GM12878 (cell line): ENCODE results near the gene PRKG1. TPM values are rescaled to one million over a fixed set of nuclear protein-coding genes. Genes with fewer than 3 reads are reported as not detected.

Experiments used
- ATAC-seq: fragments of 200-7000 bp; cut with Tn5 transposase; 3 replicates; pipeline ENCODE4 v1.9.1; 2020; ENCODE audit warnings: mild to moderate bottlenecking, moderate library complexity
- BruUV-seq: library from RNA; stranded (reverse); fragments of 400-500 nt; replicated peaks from 2 replicates; lab custom pipeline; 2021; lab: Mats Ljungman, UMichigan
- CTCF ChIA-PET: fragments of 300-600 bp; sonication (Branson Sonifier 250); formaldehyde crosslinking; extraction: SDS; loops from one replicate; lab custom pipeline; 2021; ENCODE audit warnings: inconsistent platforms; lab: Yijun Ruan, JAX
- POLR2A ChIA-PET: fragments of 350-600 bp; formaldehyde crosslinking; extraction: SDS; loops from one replicate; lab custom pipeline; 2021; ENCODE audit warnings: inconsistent platforms; lab: Charles Lee
- RAD21 ChIA-PET: fragments of 300-600 bp; sonication (Branson Sonifier 250); formaldehyde crosslinking; loops from one replicate; lab custom pipeline; 2023; ENCODE audit warnings: antibody characterized with exemption; ENCODE audit not compliant: unreplicated experiment; lab: Charles Lee
- SMC1A ChIA-PET: fragments of 300-600 bp; sonication (Branson Sonifier 250); formaldehyde crosslinking; loops from one replicate; lab custom pipeline; 2023; ENCODE audit not compliant: unreplicated experiment, uncharacterized antibody; lab: Charles Lee
- DNase-seq: peaks from one replicate; pipeline ENCODE4 v3.0.0-alpha.2; 2011; ENCODE audit warnings: low read depth, low spot score
- FAIRE-seq: peaks from 3 replicates; lab custom pipeline; 2011; peaks lifted over from hg19 to GRCh38; lab: Jason Lieb, UNC
- H2AFZ ChIP-seq: 2 replicates; pipeline ENCODE4 v1.6.0; 2011; ENCODE audit warnings: low read depth, low read length, control low read depth; ENCODE audit not compliant: control insufficient read depth
- H3K27ac ChIP-seq: 2 replicates; pipeline ENCODE4 v1.5.1; 2011; ENCODE audit warnings: control low read depth; ENCODE audit not compliant: control insufficient read depth, insufficient read depth
- H3K27me3 ChIP-seq, 2 experiments: replicated peaks in 1 of 2; 2 replicates each; pipeline versions ENCODE4 v1.6.0 to v1.6.1; 2011; ENCODE audit warnings: low read length in 1 of 2; ENCODE audit not compliant: control insufficient read depth in 2 of 2, insufficient read depth in 2 of 2
- H3K36me3 ChIP-seq, 2 experiments: 2 replicates each; pipeline ENCODE4 v1.5.1; 2011; ENCODE audit warnings: low read length in 1 of 2; ENCODE audit not compliant: control insufficient read depth in 2 of 2, insufficient read depth in 2 of 2
- H3K4me1 ChIP-seq: 2 replicates; pipeline ENCODE4 v1.6.1; 2011; ENCODE audit warnings: mild to moderate bottlenecking, low read length, moderate library complexity, mixed read lengths; ENCODE audit not compliant: control insufficient read depth, insufficient read depth
- H3K4me2 ChIP-seq: 2 replicates; pipeline ENCODE4 v1.6.0; 2011; ENCODE audit warnings: control low read depth; ENCODE audit not compliant: control insufficient read depth, insufficient read depth
- H3K4me3 ChIP-seq: fragments of 200-600 bp; sonication (generic); 2 replicates; pipeline ENCODE4 v1.5.1; 2016
- H3K79me2 ChIP-seq: 2 replicates; pipeline ENCODE4 v1.6.0; 2011; ENCODE audit warnings: low read length; ENCODE audit not compliant: control insufficient read depth, insufficient read depth
- H3K9ac ChIP-seq: 2 replicates; pipeline ENCODE4 v1.8.0; 2011; ENCODE audit warnings: low read length, control low read depth, mixed read lengths; ENCODE audit not compliant: control insufficient read depth, insufficient read depth
- H3K9me3 ChIP-seq: replicated peaks from 3 replicates; pipeline ENCODE4 v1.5.1; 2011; ENCODE audit warnings: mild to moderate bottlenecking, low read length; ENCODE audit not compliant: control insufficient read depth, insufficient read depth
- H4K20me1 ChIP-seq: 2 replicates; pipeline ENCODE4 v1.6.0; 2011; ENCODE audit not compliant: control insufficient read depth, insufficient read depth
- CREB1 ChIP-seq: IDR thresholded peaks from 2 replicates; pipeline ENCODE4 v1.6.1; 2012; ENCODE audit warnings: low read depth, mild to moderate bottlenecking, inconsistent platforms
- E2F8 ChIP-seq: fragments of 450-650 bp; IDR thresholded peaks from 2 replicates; pipeline ENCODE4 v1.6.1; 2018; ENCODE audit warnings: mild to moderate bottlenecking, low read depth, moderate library complexity; ENCODE audit not compliant: partially characterized antibody
- EED ChIP-seq: sonication (generic); IDR thresholded peaks from 2 replicates; pipeline ENCODE4 v1.6.1; 2016; ENCODE audit warnings: antibody characterized with exemption, low read depth
- PAX8 ChIP-seq: fragments of 450-650 bp; IDR thresholded peaks from 2 replicates; pipeline ENCODE4 v1.6.1; 2017; ENCODE audit warnings: mild to moderate bottlenecking, moderate library complexity
- RFX5 ChIP-seq: IDR thresholded peaks from 2 replicates; pipeline ENCODE4 v1.6.1; 2011; ENCODE audit warnings: low read depth, low read length, improper control_type of control experiment
- SIX5 ChIP-seq: IDR thresholded peaks from 2 replicates; pipeline ENCODE4 v1.6.1; 2011; ENCODE audit warnings: mild to moderate bottlenecking, low read depth, low read length, moderate library complexity; ENCODE audit not compliant: severe bottlenecking
- STAT1 ChIP-seq: fragments of 450-650 bp; conservative IDR thresholded peaks from 2 replicates; pipeline ENCODE4 v1.6.1; 2014; ENCODE audit warnings: antibody characterized with exemption, mild to moderate bottlenecking
- STAT3 ChIP-seq: IDR thresholded peaks from 2 replicates; pipeline ENCODE4 v1.6.1; 2011; ENCODE audit warnings: low read depth, low read length, improper control_type of control experiment
- TARDBP ChIP-seq: IDR thresholded peaks from 2 replicates; pipeline ENCODE4 v1.6.1; 2016; ENCODE audit warnings: borderline replicate concordance
- WRNIP1 ChIP-seq: IDR thresholded peaks from 2 replicates; pipeline ENCODE4 v1.6.1; 2011; ENCODE audit warnings: low read depth, low read length, improper control_type of control experiment, borderline replicate concordance
- ZNF207 ChIP-seq: fragments of 450-650 bp; IDR thresholded peaks from 2 replicates; pipeline ENCODE4 v1.6.1; 2014; ENCODE audit warnings: antibody characterized with exemption, mild to moderate bottlenecking, borderline replicate concordance
- WGBS: methylation state at CpG from one replicate; pipeline ENCODE4 v1.1.6; 2016; ENCODE audit warnings: low lambda C conversion rate; ENCODE audit not compliant: insufficient replicate concordance, insufficient coverage; ENCODE audit errors: missing lambda C conversion rate; 5-methylcytosine and 5-hydroxymethylcytosine counted together
- in situ Hi-C: fragments of 300-500 bp; cut with MboI; formaldehyde crosslinking; loops from 9 replicates; pipeline ENCODE4 v1.14.3; 2018; ENCODE audit warnings: mixed read lengths
- intact Hi-C: fragments of 100-400 bp; cut with micrococcal nuclease; formaldehyde crosslinking; loops from one replicate; pipeline ENCODE4 v1.14.2; 2022; ENCODE audit not compliant: unreplicated experiment
- polyA plus RNA-seq, 11 experiments: library from polyadenylated mRNA; depleted of rRNA in 4 of 11; unstranded in 6 of 11; stranded (reverse) in 5 of 11; fragments of >200 nt; fragmentation: Nextera tagmentation in 4 of 11; fragmentation: Illumina TruSeq in 1 of 11; extraction: Ambion mirVana in 4 of 11; extraction: Trizol in 1 of 11; gene quantifications; 1 replicate in 1 of 11; 2 replicates in 10 of 11; pipeline versions ENCODE4 v1.2.1 to v1.2.3, GENCODE V29; 2011 to 2016; ENCODE audit warnings: inconsistent platforms in 2 of 11, missing spikeins in 2 of 11, low read depth in 1 of 11
- total RNA-seq, 4 experiments: library from RNA; depleted of rRNA in 3 of 4; stranded (reverse); fragments of >200 nt in 3 of 4; fragmentation: Illumina TruSeq in 1 of 4; extraction: Trizol in 1 of 4; gene quantifications; 2 replicates each; pipeline versions ENCODE4 v1.2.1 to v1.2.3, GENCODE V29; 2013 to 2021
- TF ChIP-seq, protein P1 (sequence below): IDR thresholded peaks from 2 replicates; pipeline ENCODE4 v1.6.1; 2011; ENCODE audit warnings: borderline replicate concordance, low read depth, mild to moderate bottlenecking, moderate library complexity, low read length; ENCODE audit not compliant: insufficient read depth, poor library complexity, severe bottlenecking
- TF ChIP-seq, protein P2 (sequence below): fragments of 150-350 bp; IDR thresholded peaks from 2 replicates; pipeline ENCODE4 v1.6.1; 2014; ENCODE audit warnings: mild to moderate bottlenecking, low read depth, low read length
- TF ChIP-seq, protein P3 (sequence below): fragments of 150-350 bp; IDR thresholded peaks from 2 replicates; pipeline ENCODE4 v1.6.1; 2016; ENCODE audit warnings: low read depth, low read length

Gene PRKG1
- total and polyA plus RNA-seq, 10 of the 15 experiments (the other 5 are each of a cell fraction or from before 2014, with no cell fraction given) = 0.04 to 0.05 TPM; not detected in 8

DNA sequence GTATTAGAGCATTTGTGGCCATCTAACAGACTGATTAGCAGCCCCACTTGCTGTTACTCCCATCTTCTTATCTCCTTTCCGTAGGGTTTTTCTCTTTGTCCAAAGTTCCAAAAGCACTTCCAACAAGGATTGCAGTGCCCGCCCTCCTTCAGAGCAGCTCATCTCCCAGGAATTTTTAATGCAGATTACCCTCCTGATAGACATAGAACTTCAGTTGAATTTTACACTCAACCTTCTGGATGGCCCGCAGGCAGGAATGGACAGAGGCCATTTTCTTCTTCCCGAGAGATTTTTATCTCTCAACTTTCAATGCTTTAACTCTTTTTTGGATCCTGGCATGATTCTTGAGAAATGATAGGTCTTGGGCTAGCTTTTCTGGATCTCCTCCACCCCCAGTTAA, 23.3 kb downstream of the PRKG1 start:
- ChIA-PET CTCF (no interaction called here), SMC1A (no interaction called here), RAD21 (no interaction called here), POLR2A (no interaction called here)
- Histone ChIP-seq H3K27ac (no peak overlapping the region), H3K9me3 (no peaks in the 10 kb centered on the region), H3K4me2 (no peak overlapping the region), H3K27me3 (no peaks in the 10 kb centered on the region), H3K9ac (no peak overlapping the region), H2AFZ (no peak overlapping the region), H3K4me3 (no peak overlapping the region), H3K36me3 (no peaks in the 10 kb centered on the region), H3K79me2 (no peaks in the 10 kb centered on the region), H3K4me1 (no peaks in the 10 kb centered on the region), H4K20me1 (no peaks in the 10 kb centered on the region)
- TF ChIP-seq STAT1 (no peak), RFX5 (no peak), SIX5 (no peak), TARDBP (no peak), CREB1 (no peak), PAX8 (no peak), STAT3 (no peak), EED (no peak), E2F8 (no peak), WRNIP1 (no peak), ZNF207 (no peak)
- TF ChIP-seq, protein P1, sequence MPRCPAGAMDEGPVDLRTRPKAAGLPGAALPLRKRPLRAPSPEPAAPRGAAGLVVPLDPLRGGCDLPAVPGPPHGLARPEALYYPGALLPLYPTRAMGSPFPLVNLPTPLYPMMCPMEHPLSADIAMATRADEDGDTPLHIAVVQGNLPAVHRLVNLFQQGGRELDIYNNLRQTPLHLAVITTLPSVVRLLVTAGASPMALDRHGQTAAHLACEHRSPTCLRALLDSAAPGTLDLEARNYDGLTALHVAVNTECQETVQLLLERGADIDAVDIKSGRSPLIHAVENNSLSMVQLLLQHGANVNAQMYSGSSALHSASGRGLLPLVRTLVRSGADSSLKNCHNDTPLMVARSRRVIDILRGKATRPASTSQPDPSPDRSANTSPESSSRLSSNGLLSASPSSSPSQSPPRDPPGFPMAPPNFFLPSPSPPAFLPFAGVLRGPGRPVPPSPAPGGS = no peak
- TF ChIP-seq, protein P2, sequence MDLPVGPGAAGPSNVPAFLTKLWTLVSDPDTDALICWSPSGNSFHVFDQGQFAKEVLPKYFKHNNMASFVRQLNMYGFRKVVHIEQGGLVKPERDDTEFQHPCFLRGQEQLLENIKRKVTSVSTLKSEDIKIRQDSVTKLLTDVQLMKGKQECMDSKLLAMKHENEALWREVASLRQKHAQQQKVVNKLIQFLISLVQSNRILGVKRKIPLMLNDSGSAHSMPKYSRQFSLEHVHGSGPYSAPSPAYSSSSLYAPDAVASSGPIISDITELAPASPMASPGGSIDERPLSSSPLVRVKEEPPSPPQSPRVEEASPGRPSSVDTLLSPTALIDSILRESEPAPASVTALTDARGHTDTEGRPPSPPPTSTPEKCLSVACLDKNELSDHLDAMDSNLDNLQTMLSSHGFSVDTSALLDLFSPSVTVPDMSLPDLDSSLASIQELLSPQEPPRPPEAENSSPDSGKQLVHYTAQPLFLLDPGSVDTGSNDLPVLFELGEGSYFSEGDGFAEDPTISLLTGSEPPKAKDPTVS = no peak
- TF ChIP-seq, protein P3, sequence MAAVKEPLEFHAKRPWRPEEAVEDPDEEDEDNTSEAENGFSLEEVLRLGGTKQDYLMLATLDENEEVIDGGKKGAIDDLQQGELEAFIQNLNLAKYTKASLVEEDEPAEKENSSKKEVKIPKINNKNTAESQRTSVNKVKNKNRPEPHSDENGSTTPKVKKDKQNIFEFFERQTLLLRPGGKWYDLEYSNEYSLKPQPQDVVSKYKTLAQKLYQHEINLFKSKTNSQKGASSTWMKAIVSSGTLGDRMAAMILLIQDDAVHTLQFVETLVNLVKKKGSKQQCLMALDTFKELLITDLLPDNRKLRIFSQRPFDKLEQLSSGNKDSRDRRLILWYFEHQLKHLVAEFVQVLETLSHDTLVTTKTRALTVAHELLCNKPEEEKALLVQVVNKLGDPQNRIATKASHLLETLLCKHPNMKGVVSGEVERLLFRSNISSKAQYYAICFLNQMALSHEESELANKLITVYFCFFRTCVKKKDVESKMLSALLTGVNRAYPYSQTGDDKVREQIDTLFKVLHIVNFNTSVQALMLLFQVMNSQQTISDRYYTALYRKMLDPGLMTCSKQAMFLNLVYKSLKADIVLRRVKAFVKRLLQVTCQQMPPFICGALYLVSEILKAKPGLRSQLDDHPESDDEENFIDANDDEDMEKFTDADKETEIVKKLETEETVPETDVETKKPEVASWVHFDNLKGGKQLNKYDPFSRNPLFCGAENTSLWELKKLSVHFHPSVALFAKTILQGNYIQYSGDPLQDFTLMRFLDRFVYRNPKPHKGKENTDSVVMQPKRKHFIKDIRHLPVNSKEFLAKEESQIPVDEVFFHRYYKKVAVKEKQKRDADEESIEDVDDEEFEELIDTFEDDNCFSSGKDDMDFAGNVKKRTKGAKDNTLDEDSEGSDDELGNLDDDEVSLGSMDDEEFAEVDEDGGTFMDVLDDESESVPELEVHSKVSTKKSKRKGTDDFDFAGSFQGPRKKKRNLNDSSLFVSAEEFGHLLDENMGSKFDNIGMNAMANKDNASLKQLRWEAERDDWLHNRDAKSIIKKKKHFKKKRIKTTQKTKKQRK = no peak
- DNase-seq (no peak), FAIRE-seq (no peak), ATAC-seq (no peak)
- BruUV-seq = no TSS peak
- 24% methylated on average over 4 of the region's 4 CpGs for WGBS
- intact Hi-C loops = no loop called here
- in situ Hi-C loops = no loop called here
